Astrocyte of the cerebellum (primary cell): ENCODE data around the gene PPP3CB.

Experiments
- DNase-seq: peaks from one replicate; pipeline ENCODE4 v3.0.0-alpha.2; 2011; ENCODE audit warnings: low read depth
- H3K4me3 ChIP-seq: 2 replicates; pipeline ENCODE4 v1.5.1; 2011; ENCODE audit warnings: mild to moderate bottlenecking, low read depth, low read length, moderate library complexity
- in situ Hi-C: cut with HindIII; loops from 2 replicates; pipeline ENCODE4 v1.10.0; 2017; ENCODE audit warnings: low sequenced_read_pairs
- TF ChIP-seq, protein P1 (sequence below): IDR thresholded peaks from 2 replicates; pipeline ENCODE4 v1.5.1; 2012; ENCODE audit warnings: low read length, low read depth, moderate library complexity, mild to moderate bottlenecking; ENCODE audit errors: missing control alignments

PPP3CB gene

DNA sequence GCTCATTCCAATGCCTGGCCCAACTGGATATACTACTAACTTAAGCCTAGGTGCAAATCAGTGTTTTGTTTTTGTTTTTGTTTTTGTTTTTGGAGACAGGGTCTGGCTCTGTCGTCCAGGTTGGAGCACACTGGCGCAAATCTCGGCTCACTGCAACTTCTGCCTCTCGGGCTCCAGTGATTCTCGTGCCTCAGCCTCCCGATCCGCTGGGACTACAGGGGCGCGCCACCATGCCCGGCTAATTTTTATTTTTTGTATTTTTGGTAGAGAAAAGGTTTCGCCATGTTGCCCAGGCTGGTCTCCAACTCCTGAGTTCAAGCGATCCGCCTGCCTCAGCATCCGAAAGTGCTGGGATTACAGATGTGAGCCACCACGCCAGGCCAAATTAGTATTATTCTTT lies 1.6 kb downstream of the PPP3CB start:
- DNase-seq, result no peak
- TF ChIP-seq, protein P1, sequence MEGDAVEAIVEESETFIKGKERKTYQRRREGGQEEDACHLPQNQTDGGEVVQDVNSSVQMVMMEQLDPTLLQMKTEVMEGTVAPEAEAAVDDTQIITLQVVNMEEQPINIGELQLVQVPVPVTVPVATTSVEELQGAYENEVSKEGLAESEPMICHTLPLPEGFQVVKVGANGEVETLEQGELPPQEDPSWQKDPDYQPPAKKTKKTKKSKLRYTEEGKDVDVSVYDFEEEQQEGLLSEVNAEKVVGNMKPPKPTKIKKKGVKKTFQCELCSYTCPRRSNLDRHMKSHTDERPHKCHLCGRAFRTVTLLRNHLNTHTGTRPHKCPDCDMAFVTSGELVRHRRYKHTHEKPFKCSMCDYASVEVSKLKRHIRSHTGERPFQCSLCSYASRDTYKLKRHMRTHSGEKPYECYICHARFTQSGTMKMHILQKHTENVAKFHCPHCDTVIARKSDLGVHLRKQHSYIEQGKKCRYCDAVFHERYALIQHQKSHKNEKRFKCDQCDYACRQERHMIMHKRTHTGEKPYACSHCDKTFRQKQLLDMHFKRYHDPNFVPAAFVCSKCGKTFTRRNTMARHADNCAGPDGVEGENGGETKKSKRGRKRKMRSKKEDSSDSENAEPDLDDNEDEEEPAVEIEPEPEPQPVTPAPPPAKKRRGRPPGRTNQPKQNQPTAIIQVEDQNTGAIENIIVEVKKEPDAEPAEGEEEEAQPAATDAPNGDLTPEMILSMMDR, result no peak
- in situ Hi-C loops, result no loop called here
- peak overlapping the region; percentile 74 for H3K4me3 ChIP-seq

DNA sequence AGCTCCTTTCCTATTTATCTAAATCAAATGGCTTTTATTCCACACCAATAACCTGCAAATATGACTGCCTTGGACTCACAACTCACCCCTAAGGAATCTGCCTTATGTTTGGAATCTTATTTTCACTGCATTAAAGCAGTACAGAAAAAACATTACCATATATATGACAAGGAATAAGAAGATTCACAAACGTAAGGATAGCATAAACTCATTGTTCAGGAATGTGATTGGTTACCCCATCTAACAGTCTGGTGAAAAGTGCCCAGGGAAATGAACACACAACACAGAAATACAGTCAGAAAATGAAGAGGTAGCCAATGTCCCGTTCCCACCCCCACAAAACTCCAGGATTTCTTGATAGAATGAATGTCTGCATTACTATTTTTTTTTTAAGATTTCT lies 2.0 kb downstream of the PPP3CB start:
- in situ Hi-C loops, result no loop called here
- TF ChIP-seq, protein P1, result no peak
- peak overlapping the region; percentile 74 for H3K4me3 ChIP-seq
- DNase-seq, result no peak

DNA sequence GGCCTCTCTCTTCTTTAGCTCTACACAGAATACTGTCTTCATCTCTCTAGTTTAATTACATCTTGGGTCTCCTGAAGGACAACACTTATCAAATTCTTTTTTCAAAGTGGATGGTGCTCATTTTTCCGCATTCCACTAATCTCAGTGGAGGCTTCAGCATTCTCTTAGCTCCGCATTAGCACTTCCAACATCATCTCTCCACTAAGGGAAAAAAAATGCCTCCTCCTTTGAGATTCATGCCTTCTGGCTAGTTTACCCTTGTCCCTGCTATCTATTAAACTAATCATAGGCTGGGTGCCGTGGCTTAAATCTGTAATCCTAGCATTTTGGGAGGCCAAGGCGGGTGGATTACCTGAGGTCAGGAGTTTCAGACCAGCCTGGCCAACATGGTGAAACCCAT lies 9.2 kb downstream of the PPP3CB start:
- DNase-seq, result no peak
- H3K4me3 ChIP-seq, result no peak overlapping the region
- in situ Hi-C loops, result no loop called here
- TF ChIP-seq, protein P1, result no peak

DNA sequence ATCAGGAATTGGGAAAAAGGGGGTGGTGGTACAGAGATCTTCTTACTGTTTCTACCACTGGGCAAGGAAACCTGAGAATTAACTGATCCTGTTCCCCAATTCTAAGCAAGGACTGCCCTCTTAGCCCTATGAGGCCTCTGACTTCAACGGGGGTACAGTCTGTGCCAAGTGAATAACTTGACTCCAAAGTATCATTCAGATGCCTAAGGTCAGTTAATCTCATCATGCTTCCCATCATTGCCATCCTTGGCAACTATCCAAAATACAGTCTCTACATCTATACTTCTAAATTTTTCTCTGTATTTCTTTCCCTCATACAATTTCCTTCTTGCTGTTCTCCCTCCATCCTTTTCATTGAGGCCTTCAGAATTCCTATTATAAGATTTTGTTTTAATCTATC lies 10.5 kb downstream of the PPP3CB start:
- TF ChIP-seq, protein P1, result no peak
- in situ Hi-C loops, result no loop called here

GRCh38 chr10:73480158-73480557 lies 15.7 kb downstream of the PPP3CB start:
- TF ChIP-seq, protein P1, result no peak
- in situ Hi-C loops, result no loop called here
- no peak overlapping the region for H3K4me3 ChIP-seq
- peak; percentile 38 for DNase-seq

More for the DNA sequence above, 10.5 kb downstream of the PPP3CB start:
- no peak overlapping the region for H3K4me3 ChIP-seq
- no peak for DNase-seq

DNA sequence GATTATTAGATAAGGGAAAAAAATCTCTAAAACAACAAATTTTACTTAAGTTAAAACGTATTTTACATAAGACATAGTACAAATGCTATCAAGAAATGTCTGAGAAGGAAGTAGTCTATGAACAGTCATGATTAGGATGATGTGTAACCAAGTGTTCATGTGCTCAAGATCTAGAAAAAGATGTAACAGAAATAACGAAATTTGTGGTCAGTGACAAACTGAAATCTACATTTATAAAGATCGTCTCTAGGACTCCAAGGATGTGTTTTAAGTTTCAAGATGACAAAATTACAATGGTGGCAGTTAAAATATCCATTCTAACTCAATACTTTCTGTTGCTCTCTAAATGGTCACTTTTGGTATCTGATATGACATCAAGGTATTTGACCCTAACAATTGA lies 17.2 kb downstream of the PPP3CB start:
- in situ Hi-C loops, result no loop called here
- no peak overlapping the region for H3K4me3 ChIP-seq
- no peak for DNase-seq
- TF ChIP-seq, protein P1, result no peak

DNA sequence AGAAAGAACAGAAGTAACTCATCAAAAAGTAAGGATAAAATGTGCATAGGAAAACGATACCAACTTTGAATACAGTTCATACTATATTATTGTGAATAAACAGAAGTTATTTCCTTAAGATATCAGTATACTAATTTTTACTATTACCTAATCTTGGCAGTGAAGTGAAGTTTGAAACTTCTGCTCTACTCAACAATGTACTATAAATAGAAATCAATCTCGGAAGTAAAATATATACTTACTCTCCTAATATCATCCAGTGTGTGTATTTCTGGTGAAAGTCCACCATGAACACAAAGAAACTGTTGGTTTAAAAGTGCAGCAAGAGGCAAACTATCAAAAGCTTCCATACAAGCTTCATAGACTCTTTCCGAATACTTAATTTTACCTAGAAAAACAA lies 24.6 kb downstream of the PPP3CB start:
- in situ Hi-C loops, result no loop called here
- no peak for DNase-seq
- H3K4me3 ChIP-seq, result no peak overlapping the region
- TF ChIP-seq, protein P1, result no peak
